ENCODE measurements around the gene MBLAC2. TPM values are rescaled to one million over a fixed set of nuclear protein-coding genes. Genes with fewer than 3 reads are reported as not detected.

MBLAC2 gene
- total and polyA plus RNA-seq, 9 donors: 4.7 to 13.1 (median 10.2) TPM

DNA sequence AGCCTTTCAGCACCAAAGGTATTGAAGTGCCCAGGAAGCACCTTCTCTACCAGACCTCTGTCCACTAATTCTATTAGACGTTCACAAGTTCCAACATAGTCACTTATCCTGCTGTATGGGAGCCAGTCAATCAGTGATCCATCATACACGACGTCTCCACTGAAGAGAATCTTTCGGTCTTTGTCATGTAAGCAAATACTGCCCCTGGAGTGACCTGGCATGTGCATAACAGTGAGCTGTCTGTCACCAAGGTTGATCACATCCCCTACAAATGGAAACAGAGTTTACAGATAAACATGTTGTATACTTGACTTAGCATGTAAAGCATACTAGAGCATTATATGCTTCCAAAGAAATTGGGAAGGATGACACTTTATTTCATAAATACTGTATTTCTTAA is 13.3 kb downstream of the MBLAC2 start:
- no peaks in the 10 kb centered on the region for H3K9me3 ChIP-seq
- no peak overlapping the region for H3K27ac ChIP-seq
- no peak for TF ChIP-seq POLR2A (IDR thresholded peaks at IDR 0.05)
- no peaks in the 10 kb centered on the region for H3K4me1 ChIP-seq (ENCODE audit: insufficient read depth)
- 70 to 82% (median 74%) methylated on average over 4 of the region's 4 CpGs for WGBS, 3 donors
- no peaks in the 10 kb centered on the region for H3K36me3 ChIP-seq
- intact Hi-C loops (cut with DNase I): no loop called here
- H3K27me3 ChIP-seq: no peaks in the 10 kb centered on the region
- H3K4me3 ChIP-seq: no peak overlapping the region
- DNase-seq: no peak

- H3K36me3 ChIP-seq: no peaks in the 10 kb centered on the region
- H3K27me3 ChIP-seq: no peaks in the 10 kb centered on the region
- H3K27ac ChIP-seq: no peak overlapping the region
- no peak for TF ChIP-seq CTCF (IDR thresholded peaks at IDR 0.05)
- no peak overlapping the region for H3K4me3 ChIP-seq
- intact Hi-C loops (cut with DNase I): no loop called here
- no peaks in the 10 kb centered on the region for H3K4me1 ChIP-seq (ENCODE audit: insufficient read depth)
- H3K9me3 ChIP-seq: no peaks in the 10 kb centered on the region
- no peak for DNase-seq
These were observed 27.6 kb downstream of the MBLAC2 start for GRCh38 chr5:90446961-90447360.

DNA sequence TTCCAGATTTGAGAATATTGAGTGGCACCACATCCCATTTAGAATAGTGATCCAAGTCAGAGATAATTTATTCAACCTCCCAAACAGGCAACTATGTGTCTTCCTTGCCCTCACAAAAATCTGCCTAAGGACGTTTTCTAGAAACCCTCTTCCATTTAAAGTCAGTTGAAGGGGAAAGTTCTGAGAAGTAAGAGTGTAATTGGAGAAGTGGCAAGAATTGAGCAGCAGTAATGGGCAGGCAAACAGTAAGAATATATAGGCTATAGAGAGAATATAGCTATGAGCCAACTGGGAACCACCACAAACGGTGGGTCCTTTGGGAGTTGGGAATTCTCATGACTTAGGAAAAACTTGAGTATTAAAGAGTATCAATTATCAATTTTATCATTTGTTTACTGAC is 33.9 kb downstream of the MBLAC2 start:
- TF ChIP-seq POLR2A (IDR thresholded peaks at IDR 0.05): no peak
- TF ChIP-seq CTCF (IDR thresholded peaks at IDR 0.05): no peak
- no peak for TF ChIP-seq EP300 (IDR thresholded peaks at IDR 0.05)
- intact Hi-C loops (cut with DNase I): no loop called here
- DNase-seq: no peak
- 54 to 56% (median 55%) methylated on average over 2 of the region's 2 CpGs for WGBS, 3 donors
- no peaks in the 10 kb centered on the region for H3K4me1 ChIP-seq (ENCODE audit: insufficient read depth)
- H3K27ac ChIP-seq: no peak overlapping the region
- H3K9me3 ChIP-seq: no peaks in the 10 kb centered on the region
- H3K36me3 ChIP-seq: no peaks in the 10 kb centered on the region
- H3K27me3 ChIP-seq: no peaks in the 10 kb centered on the region
- no peak overlapping the region for H3K4me3 ChIP-seq

GRCh38 chr5:90438100-90438499 is 36.5 kb downstream of the MBLAC2 start:
- no peak overlapping the region for H3K27ac ChIP-seq
- TF ChIP-seq EP300 (IDR thresholded peaks at IDR 0.05) (no peak), POLR2A (IDR thresholded peaks at IDR 0.05) (no peak), CTCF (IDR thresholded peaks at IDR 0.05) (no peak)
- intact Hi-C loops (cut with DNase I): loop anchor here in 1 of 4 donors (5.0 kb wide), 1 partner anchor 344 kb away; no protein-coding TSS in a partner anchor
- H3K4me3 ChIP-seq: no peak overlapping the region
- no peaks in the 10 kb centered on the region for H3K9me3 ChIP-seq
- no peak for DNase-seq
- H3K36me3 ChIP-seq: no peaks in the 10 kb centered on the region
- WGBS, 3 donors: 10 to 30% (median 22%) methylated on average over 1 of the region's 1 CpG
- no peaks in the 10 kb centered on the region for H3K4me1 ChIP-seq (ENCODE audit: insufficient read depth)
- no peaks in the 10 kb centered on the region for H3K27me3 ChIP-seq

DNA sequence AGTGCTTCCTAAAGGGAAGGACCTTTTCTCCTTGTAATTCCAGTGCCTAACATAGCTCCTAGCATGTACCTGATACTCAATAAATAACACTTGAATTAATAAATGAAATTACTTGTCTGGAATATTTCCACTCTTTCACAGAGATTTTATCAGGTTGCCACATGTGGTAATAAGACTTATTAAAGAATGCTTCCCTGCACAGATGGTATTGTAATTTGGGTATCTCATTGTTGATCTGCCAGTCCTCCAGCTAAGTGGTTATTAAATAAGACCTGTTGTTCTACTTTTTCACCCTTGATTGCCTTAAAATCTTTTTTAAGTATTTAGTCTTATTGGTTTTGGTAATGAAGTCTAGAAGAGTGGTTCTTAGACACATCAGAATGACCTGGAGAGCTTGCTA is 36.9 kb downstream of the MBLAC2 start:
- no peaks in the 10 kb centered on the region for H3K9me3 ChIP-seq
- DNase-seq: no peak
- H3K27me3 ChIP-seq: no peaks in the 10 kb centered on the region
- intact Hi-C loops (cut with DNase I): loop anchor here in 1 of 4 donors (5.0 kb wide), 1 partner anchor 345 kb away; no protein-coding TSS in a partner anchor
- no peak overlapping the region for H3K27ac ChIP-seq
- TF ChIP-seq CTCF (IDR thresholded peaks at IDR 0.05) (no peak), POLR2A (IDR thresholded peaks at IDR 0.05) (no peak)
- H3K4me1 ChIP-seq (ENCODE audit: insufficient read depth): no peaks in the 10 kb centered on the region
- no peaks in the 10 kb centered on the region for H3K36me3 ChIP-seq
- no peak overlapping the region for H3K4me3 ChIP-seq

All from ovary (tissue), 9 donors.